Fibroblast of lung (primary cell): ENCODE results near the gene ACOT8. TPM values are rescaled to one million over a fixed set of nuclear protein-coding genes. Genes with fewer than 3 reads are reported as not detected.

ENCODE experiments used
- DNase-seq, 2 donors: peaks; one replicate each; pipeline versions ENCODE4 v3.0.0 to v3.0.0-alpha.2; 2010; ENCODE audit warnings: low read depth in 2 of 2
- H2AFZ ChIP-seq: 2 replicates; pipeline ENCODE4 v1.5.1; 2012; ENCODE audit warnings: low read length, control low read depth, inconsistent platforms
- H3K27ac ChIP-seq: 2 replicates; pipeline ENCODE4 v1.5.1; 2011; ENCODE audit warnings: low read length, control low read depth; ENCODE audit not compliant: insufficient read depth
- H3K27me3 ChIP-seq: 2 replicates; pipeline ENCODE4 v1.5.1; 2011; ENCODE audit warnings: mild to moderate bottlenecking, low read length; ENCODE audit not compliant: control insufficient read depth, insufficient read depth
- H3K36me3 ChIP-seq: 2 replicates; pipeline ENCODE4 v1.5.1; 2011; ENCODE audit warnings: low read length; ENCODE audit not compliant: control insufficient read depth, insufficient read depth
- H3K4me1 ChIP-seq: 2 replicates; pipeline ENCODE4 v1.5.1; 2011; ENCODE audit warnings: low read length; ENCODE audit not compliant: control insufficient read depth, insufficient read depth; ENCODE audit errors: extremely low read depth
- H3K4me2 ChIP-seq: 2 replicates; pipeline ENCODE4 v1.5.1; 2011; ENCODE audit warnings: low read length, control low read depth; ENCODE audit not compliant: insufficient read depth; ENCODE audit errors: extremely low read depth
- H3K4me3 ChIP-seq, 4 experiments: fragments of 200-600 bp in 1 of 4; sonication (generic) in 1 of 4; replicated peaks in 1 of 4; 2 replicates each; pipeline ENCODE4 v1.5.1; 2011 to 2016; ENCODE audit warnings: low read length in 4 of 4, low read depth in 3 of 4, mild to moderate bottlenecking in 3 of 4, control low read depth in 2 of 4, inconsistent platforms in 1 of 4, mixed read lengths in 1 of 4; ENCODE audit not compliant: insufficient read depth in 1 of 4; ENCODE audit errors: control extremely low read depth in 1 of 4
- H3K79me2 ChIP-seq: 2 replicates; pipeline ENCODE4 v1.5.1; 2012; ENCODE audit warnings: mild to moderate bottlenecking, low read length, inconsistent platforms; ENCODE audit not compliant: control insufficient read depth, insufficient read depth
- H3K9ac ChIP-seq: 2 replicates; pipeline ENCODE4 v1.5.1; 2011; ENCODE audit warnings: mild to moderate bottlenecking, low read length, control low read depth; ENCODE audit not compliant: insufficient read depth
- H3K9me3 ChIP-seq: 2 replicates; pipeline ENCODE4 v1.5.1; 2012; ENCODE audit warnings: low read depth, low read length; ENCODE audit not compliant: control insufficient read depth, insufficient read depth
- H4K20me1 ChIP-seq: 2 replicates; pipeline ENCODE4 v1.5.1; 2011; ENCODE audit warnings: low read length; ENCODE audit not compliant: control insufficient read depth, insufficient read depth; ENCODE audit errors: extremely low read depth
- EZH2 ChIP-seq: IDR thresholded peaks from 2 replicates; pipeline ENCODE4 v1.5.1; 2012; ENCODE audit warnings: low read length, control low read depth, mild to moderate bottlenecking; ENCODE audit errors: missing control alignments
- polyA minus RNA-seq: library from RNA; depleted of rRNA, polyadenylated mRNA; stranded (reverse); fragments of >200 nt; gene quantifications from 2 replicates; pipeline ENCODE4 v1.2.3, GENCODE V29; 2011; ENCODE audit warnings: low replicate concordance
- polyA plus RNA-seq, 2 donors: library from polyadenylated mRNA; depleted of rRNA in 1 of 2; stranded (reverse) in 1 of 2; unstranded in 1 of 2; fragments of >200 nt; gene quantifications; 2 replicates each; pipeline ENCODE4 v1.2.1, GENCODE V29; 2011 to 2012; ENCODE audit warnings: missing spikeins in 1 of 2
- total RNA-seq: library from RNA; depleted of rRNA; stranded (reverse); fragments of >200 nt; gene quantifications from 2 replicates; pipeline ENCODE4 v1.2.1, GENCODE V29; 2014
- TF ChIP-seq, protein P1 (sequence below), 2 donors: IDR thresholded peaks in 1 of 2; conservative IDR thresholded peaks in 1 of 2; 1 replicate in 1 of 2; 2 replicates in 1 of 2; pipeline ENCODE4 v1.5.1; 2011 to 2012; ENCODE audit warnings: low read length in 2 of 2, control low read depth in 1 of 2, inconsistent platforms in 1 of 2, low read depth in 1 of 2, mild to moderate bottlenecking in 1 of 2

The ACOT8 gene
- total RNA-seq (35.2 and 44.4 TPM in 2 replicates), polyA plus RNA-seq (18.0 and 22.6 TPM in 2 replicates), polyA minus RNA-seq (47.3 and 57.3 TPM in 2 replicates)
- polyA plus RNA-seq (2012): 17.7 and 25.0 TPM in 2 replicates

DNA sequence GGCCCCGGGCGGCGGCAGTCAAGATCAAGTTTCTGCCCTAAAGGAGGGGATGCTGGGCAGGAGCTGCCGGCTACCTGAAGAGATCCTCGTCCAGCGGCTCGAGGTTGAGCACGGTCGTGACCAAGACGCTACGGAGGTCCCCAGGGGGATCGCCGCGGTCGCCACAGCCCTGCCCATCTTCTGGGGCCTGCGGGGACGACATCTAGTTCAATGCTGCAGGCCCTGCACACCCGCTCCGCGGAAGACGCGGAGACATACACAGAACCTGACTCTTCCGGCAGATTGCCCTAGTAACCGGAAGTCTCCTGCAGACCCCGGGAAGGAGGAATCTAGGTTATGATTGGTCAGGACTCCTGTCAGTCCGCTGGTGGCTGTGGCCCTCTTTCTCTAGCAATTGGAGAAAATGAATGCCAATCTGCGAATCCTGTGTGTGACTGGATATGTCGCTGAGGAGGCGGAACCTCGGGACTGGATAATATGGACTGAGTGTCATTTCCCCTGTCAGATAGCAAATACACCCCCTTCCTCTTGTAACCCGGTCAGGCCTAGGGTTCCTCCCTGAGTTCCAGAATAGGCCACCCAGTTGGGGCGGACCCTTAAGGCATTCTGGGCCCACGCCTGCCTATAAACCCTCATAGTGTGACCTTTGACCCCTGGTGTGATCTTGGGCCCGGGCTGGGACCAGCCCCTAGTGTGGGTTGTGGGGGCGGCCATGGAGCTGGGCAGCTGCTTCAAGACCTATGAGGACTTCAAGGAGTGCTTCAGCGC is at the start of gene ACOT8, which contains the start of gene ZSWIM3:
Gene ACOT8 (minus strand): TSS at position 279 of the 768 bp plus-strand sequence. CDS start 77 bp downstream, at position 202.
Gene ZSWIM3 (plus strand): TSS at position 501 of the 768 bp plus-strand sequence. CDS start 212 bp downstream, at position 713.
- no peaks in the 10 kb centered on the region for H3K27me3 ChIP-seq

DNA sequence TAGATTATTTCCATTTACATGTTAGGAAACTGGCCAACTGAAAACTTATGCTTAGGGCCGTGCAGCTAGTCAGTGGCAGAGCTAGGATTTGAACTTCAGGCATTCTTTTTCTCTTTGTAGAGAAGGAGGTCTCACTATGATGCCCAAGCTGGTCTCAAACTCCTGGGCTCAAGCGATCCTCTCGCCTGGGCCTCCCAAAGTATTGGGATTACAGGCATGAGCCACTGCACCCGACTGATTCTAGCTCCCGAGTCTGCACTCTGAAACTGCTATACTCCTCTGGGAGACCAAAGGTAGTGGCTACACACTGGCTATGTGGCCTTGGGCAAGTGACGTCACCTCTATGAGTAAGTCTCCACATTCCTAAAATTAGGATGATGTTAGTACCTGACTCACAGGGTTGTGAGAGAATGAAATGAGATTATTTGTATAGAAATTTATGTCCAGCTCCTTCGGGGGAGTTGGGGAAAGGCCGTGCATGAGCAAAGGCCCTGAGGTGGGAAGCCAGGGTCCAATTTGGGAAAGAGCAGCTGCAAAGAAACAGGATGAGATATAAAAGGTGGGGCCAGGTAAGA is 48.4 kb upstream of the ACOT8 start:
- no peaks in the 10 kb centered on the region for H3K79me2 ChIP-seq
- peak overlapping the region; percentile 1 for H3K27ac ChIP-seq
- H4K20me1 ChIP-seq: no peaks in the 10 kb centered on the region
- H3K4me2 ChIP-seq: no peak overlapping the region
- H3K36me3 ChIP-seq: peaks cover 4% of the 10 kb centered on the region
- H3K4me3 ChIP-seq: no peak overlapping the region
- no peak overlapping the region for H2AFZ ChIP-seq
- H3K9ac ChIP-seq: no peak overlapping the region
- DNase-seq: peak; percentile 27 to 87
- H3K27me3 ChIP-seq: no peaks in the 10 kb centered on the region
- TF ChIP-seq EZH2: no peak
- TF ChIP-seq, protein P1, sequence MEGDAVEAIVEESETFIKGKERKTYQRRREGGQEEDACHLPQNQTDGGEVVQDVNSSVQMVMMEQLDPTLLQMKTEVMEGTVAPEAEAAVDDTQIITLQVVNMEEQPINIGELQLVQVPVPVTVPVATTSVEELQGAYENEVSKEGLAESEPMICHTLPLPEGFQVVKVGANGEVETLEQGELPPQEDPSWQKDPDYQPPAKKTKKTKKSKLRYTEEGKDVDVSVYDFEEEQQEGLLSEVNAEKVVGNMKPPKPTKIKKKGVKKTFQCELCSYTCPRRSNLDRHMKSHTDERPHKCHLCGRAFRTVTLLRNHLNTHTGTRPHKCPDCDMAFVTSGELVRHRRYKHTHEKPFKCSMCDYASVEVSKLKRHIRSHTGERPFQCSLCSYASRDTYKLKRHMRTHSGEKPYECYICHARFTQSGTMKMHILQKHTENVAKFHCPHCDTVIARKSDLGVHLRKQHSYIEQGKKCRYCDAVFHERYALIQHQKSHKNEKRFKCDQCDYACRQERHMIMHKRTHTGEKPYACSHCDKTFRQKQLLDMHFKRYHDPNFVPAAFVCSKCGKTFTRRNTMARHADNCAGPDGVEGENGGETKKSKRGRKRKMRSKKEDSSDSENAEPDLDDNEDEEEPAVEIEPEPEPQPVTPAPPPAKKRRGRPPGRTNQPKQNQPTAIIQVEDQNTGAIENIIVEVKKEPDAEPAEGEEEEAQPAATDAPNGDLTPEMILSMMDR (conservative IDR thresholded peaks at IDR 0.05 in 1 of 2, IDR thresholded peaks at IDR 0.05 in 1 of 2; ENCODE audit: low read depth in 1 of 2, low read length in 2 of 2): no peak
- no peaks in the 10 kb centered on the region for H3K9me3 ChIP-seq
- H3K4me1 ChIP-seq: peaks cover 7% of the 10 kb centered on the region

More for the DNA sequence above, at the start of gene ACOT8, which contains the start of gene ZSWIM3:
- no peak for TF ChIP-seq EZH2
- TF ChIP-seq, protein P1 (conservative IDR thresholded peaks at IDR 0.05 in 1 of 2, IDR thresholded peaks at IDR 0.05 in 1 of 2; ENCODE audit: low read depth in 1 of 2, low read length in 2 of 2): no peak
- H4K20me1 ChIP-seq: no peaks in the 10 kb centered on the region
- H3K9me3 ChIP-seq: no peaks in the 10 kb centered on the region
- peak; percentile 100 for DNase-seq
- peaks cover 19% of the 10 kb centered on the region for H3K79me2 ChIP-seq
- H3K9ac ChIP-seq: peak within 1 kb of the TSS; percentile 74
- peak within 1 kb of the TSS; percentile 73 for H3K27ac ChIP-seq
- peak within 1 kb of the TSS; percentile 83 to 86 (median 86) for H3K4me3 ChIP-seq
- H2AFZ ChIP-seq: peak within 1 kb of the TSS; percentile 84
- H3K36me3 ChIP-seq: peaks cover 3% of the 10 kb centered on the region
- peaks cover 2% of the 10 kb centered on the region for H3K4me1 ChIP-seq
- H3K4me2 ChIP-seq: peak within 1 kb of the TSS; percentile 88
